GM21529 (cell line): ENCODE results near the gene CLASP1.
"Not testable (repeated sequence)": the region's sequence is repeated elsewhere in the genome, so short reads cannot be mapped to it uniquely, and the experiment has no call there.

Source experiments
- ATAC-seq: cut with Tn5 transposase; IDR thresholded peaks from one replicate; pipeline ENCODE4 v1.9.1; 2021; ENCODE audit not compliant: unreplicated experiment

CLASP1 gene

DNA sequence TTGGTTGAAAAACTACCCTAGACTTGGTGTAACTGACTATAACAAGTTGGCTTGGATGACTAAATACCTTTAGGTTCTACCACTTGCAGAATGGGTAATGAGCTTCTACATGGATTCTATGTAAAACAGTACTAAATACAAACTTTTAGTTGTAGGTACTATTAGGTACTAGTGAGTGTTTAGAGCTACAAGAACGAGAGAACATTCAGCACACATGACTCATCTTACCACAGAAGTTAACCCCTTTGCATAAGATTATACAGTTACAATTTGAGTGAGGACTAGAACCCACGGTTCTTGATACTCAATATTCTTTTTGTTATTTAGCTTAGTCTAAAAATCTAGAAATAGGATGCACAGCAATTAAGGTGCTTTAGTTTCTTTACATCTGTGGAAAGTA lies 262.6 kb downstream of the CLASP1 start:
- ATAC-seq = no peak

- no peak for ATAC-seq
Measured at GRCh38 chr2:121386102-121386501, 263.2 kb downstream of the CLASP1 start.

- no peak for ATAC-seq
Measured at GRCh38 chr2:121382744-121383143, 266.5 kb downstream of the CLASP1 start.

DNA sequence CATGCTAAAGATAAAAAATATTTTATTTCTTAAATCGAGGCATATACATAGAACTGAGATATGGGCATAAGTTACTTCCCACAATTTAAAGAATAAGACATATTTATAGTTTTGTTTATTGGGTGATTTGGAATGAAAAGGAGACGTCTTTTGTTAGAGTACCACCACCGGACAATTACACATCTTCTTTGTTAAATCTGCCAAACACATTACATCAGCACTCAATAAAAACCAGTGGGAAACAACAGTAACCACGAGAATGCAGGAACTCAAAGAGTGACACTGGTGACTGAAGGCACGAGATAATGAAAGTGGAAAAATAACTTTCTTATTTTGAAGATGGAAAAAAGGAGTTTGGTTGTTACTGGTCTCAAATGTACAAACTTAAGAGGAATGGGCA lies 271.6 kb downstream of the CLASP1 start:
- no peak for ATAC-seq

- ATAC-seq = no peak
Measured at GRCh38 chr2:121376535-121377250, 272.6 kb downstream of the CLASP1 start.

- ATAC-seq = no peak
Measured at GRCh38 chr2:121375621-121376159, 273.6 kb downstream of the CLASP1 start.

DNA sequence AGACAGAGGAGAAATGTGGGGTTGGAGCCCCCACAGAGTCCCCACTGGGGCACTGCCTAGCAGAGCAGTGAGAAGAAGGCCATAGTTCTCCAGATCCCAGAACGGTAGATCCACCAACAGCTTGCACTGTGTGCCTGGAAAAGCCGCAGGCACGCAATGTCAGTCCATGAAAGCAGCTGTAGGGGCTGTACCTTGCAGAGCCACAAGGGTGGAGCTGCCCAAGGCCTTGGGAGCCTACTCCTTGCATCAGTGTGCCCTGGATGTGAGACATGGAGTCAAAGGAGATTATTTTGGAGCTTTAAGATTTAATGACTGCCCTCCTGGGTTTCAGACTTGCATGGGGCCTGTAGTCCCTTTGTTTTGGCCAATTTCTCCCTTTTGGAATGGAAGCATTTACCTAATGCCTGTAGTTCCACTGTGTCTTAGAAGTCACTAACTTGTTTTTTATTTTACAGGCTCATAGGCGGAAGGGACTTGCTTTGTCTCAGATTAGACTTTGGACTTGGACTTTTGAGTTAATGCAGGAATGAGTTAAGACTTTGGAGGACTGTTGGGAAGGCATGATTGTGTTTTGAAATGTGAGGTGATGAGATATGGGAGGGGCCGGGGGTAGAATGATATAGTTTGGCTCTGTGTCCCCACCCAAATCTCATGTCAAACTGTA lies 274.7 kb downstream of the CLASP1 start:
- ATAC-seq = not testable (repeated sequence)

DNA sequence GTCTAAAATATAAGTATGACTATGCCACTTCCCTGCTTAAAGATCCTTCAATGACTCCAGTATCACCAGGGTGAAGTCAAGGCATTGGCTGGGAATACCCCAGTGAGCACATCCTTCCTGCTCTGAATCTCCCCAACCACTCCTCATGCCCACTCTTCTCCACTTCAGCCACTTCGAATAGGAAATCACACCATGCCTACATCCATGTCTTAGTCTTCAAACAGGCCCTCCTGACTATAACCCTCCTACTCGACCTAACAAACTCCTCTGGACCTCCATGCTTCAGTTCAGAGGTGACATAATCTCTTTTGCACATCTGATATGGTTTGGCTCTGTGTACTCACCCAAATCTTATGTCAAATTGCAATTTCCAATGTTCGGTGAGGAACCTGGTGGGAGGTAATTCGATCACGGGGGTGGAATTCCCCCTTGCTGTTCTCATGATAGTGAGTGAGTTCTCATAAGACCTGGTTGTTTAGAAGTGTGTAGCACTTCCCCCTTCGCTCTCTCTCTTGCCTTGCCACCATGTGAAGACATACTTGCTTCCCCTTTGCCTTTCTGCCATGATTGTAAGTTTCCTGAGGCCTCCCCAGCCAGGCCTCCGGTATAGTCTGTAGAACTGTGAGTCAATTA lies 276.4 kb downstream of the CLASP1 start:
- ATAC-seq = no peak

DNA sequence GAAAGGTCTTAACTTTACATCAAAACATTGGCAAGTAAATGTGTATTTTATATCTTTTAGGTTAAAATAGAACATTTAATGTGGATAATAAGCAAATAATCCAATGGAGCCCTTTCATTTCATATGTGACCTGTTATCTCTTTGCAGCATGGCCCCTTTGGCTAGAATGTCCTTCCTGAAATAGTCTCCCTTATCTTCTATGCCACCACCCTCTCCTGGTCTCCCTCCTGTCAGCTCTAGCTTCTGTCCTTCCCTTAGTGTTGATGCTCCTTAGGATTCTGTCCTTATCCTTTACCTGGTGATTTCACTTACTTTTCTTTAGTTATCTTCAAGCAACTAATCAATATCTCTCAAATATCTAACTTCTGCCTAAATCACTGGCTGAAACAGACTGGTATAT lies 277.2 kb downstream of the CLASP1 start:
- no peak for ATAC-seq

DNA sequence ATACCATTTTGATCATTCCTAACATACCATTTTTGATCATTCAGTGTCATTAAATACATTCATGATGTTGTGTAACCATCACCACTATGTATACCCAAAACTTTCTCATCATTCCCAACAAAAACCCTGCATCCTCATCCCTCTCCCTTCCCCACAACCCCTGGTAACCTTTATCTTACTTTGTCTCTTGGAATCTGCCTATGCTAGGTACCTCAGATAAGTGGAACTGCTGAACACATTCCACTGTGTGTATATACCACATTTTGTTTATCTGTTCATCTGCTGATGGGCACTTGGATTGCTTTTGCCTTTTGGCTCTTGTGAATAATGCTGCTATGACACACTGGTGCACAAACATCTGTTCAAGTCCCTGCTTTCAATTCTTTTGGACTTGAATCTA lies 280.4 kb downstream of the CLASP1 start:
- no peak for ATAC-seq

DNA sequence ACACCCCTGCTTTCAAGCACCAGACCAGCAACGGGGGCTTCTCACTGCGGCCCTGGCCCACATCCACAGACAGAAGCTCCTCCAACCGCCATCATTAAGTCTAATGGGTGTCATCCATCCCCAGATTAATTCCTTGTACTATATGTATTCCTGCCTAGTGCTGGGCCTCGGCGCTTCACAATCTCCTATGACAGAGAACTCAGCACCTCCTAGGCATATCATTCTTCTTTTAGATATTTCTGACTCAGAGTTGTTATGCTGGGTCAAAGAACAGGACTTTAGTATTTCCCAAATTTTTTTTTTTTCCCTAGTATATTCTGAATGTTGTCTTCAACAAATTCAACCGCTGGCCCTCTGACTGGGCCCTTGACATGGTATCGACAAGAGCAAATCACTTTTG lies 281.1 kb downstream of the CLASP1 start:
- ATAC-seq = no peak

DNA sequence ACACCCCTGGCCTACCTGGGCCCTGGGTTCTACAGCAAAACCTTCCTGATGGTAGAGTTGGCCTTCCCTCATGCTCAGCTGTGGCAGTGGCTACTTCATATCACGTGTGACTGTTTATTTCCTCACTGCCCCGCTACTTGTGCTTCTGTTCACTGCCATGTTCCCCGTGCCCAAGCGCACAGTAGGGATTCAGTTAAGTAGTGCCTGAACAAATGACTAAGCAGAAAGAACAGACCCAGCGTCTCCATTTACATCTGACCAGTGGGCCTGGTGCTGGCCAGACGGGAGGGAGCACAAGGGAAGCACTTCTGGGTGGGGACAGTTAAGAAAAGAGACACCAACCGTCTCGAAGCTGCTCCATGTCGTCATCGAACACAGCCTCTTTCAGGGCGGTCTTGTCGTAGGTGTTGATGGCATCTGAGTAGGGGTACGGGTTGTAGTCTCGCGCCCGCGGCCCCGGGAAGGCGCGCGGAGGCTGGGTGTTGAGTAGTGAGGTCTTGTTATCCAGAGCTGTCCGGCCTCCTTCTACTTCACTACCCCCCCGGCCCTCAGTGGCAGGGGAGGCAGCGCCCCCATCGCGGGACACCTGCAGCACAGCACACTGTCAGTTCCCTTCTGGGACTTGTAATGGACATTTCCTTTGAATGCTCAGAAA lies 281.9 kb downstream of the CLASP1 start:
- ATAC-seq = no peak

- ATAC-seq = no peak
Measured at GRCh38 chr2:121366040-121366439, 283.2 kb downstream of the CLASP1 start.

DNA sequence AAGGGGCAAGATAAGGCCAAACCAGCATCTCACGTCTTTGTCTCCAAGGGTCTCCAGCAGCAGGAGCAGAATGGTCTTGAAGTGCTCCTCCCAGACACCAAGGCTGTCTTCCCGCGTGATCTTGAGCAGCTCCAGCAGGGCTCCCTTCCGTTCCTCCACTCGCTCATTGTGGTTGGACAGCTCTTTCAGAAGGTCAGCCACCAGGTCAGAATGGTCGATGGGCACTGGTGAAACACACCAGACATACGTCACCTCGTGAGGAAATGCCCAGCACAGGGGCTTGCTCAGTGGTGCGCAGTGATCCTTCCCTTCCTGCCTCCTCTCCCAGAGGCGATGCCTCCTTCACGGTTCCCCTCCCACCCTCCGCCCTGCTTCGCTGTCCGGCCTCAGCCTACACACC lies 284.2 kb downstream of the CLASP1 start:
- no peak for ATAC-seq

DNA sequence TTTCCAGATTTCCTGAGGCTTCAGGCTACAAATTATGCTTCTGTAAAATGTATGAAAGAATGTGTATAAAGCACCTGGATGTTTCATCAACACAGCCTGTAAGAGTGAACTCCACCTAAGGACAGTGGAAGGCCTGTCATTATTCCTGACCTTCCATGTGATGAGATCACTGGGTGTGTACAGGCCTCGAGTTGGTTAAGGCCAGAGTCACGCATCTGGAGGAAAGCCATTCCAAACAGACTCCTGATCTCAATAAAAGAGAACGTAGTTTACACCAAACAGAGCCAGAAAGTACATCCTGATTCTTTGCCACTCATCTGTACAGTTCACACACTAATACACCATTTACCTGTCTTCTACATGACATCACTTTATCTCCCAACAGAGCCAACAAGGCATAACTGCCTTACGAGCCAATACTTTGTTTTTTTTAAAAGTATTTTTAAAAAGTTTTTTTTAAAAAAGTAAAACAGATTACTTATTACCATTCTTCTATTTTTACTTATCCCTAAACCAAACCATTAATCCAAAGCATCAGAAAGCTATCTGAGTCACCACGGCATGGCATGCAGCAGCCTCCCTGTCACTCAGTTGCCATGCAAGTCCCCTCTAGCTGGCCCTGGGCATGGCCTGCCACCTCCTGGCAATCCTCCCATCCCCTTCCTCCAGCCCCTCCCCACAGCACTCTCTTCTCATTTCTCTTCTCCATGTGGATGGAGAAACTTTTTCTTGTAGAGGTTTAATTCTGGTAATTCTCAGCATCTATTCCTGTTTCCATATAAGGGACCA lies 285.4 kb downstream of the CLASP1 start:
- ATAC-seq = no peak

GRCh38 chr2:121362774-121363173 lies 286.5 kb downstream of the CLASP1 start:
- no peak for ATAC-seq

GRCh38 chr2:121362226-121362625 lies 287.0 kb downstream of the CLASP1 start:
- ATAC-seq = no peak

GRCh38 chr2:121360566-121361300 lies 288.5 kb downstream of the CLASP1 start:
- no peak for ATAC-seq

DNA sequence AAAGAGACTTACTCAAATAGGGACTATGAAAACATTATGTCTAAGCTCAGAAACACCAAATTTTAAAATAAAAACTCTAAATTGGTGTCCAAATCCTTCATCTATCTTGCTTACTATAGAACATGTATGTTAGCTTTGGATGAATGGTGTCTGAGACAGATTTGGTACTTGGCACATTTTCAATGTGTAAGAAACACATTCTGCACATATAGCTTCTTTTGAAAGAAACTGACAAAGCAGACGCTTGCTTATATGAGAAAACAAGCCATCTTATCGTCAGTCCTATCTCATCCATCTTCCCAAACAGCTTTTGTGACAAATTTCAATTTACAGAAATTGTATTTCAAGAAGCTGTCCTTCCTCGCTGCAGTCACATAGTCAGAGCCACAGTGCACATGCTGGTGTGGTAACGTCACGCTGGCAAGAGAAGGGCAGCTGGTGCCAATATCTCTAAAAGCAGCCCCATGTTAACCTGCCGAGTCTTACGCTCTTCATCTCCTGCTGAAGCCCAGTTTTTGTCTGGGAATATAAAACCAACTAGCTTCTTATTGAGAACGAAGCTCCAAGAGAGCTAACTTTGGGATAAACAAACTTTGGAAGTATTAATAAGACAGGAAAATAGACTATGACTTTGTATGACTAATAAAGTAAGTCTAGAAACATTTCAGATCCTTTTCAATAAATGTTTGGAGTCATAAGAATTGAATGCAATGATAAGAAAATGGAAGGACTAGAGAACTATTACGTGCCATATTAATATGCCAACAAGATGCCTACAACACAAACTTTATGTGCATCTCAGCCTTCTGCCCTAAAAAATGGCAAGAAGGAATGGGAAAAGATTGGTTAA lies 289.3 kb downstream of the CLASP1 start:
- no peak for ATAC-seq
